Testis (tissue), 3 donors: ENCODE measurements around the gene DSTN. TPM values are rescaled to one million over a fixed set of nuclear protein-coding genes. Genes with fewer than 3 reads are reported as not detected.
A peak's percentile ranks its signal among the peaks of the same experiment; 100 is the strongest.

Experiments used
- DNase-seq: peaks from one replicate; pipeline ENCODE4 v3.0.0-alpha.2; 2019
- H3K27ac ChIP-seq, 2 donors: fragments of 200-600 bp; sonication (generic); one replicate each; pipeline ENCODE4 v1.5.1; 2019
- H3K27me3 ChIP-seq: fragments of 200-600 bp; sonication (generic); one replicate; pipeline ENCODE4 v1.5.1; 2019
- H3K36me3 ChIP-seq: fragments of 200-600 bp; sonication (generic); one replicate; pipeline ENCODE4 v1.5.1; 2017; ENCODE audit warnings: low read depth; ENCODE audit errors: missing control alignments
- H3K4me1 ChIP-seq: fragments of 200-600 bp; sonication (generic); one replicate; pipeline ENCODE4 v1.5.1; 2019
- H3K4me3 ChIP-seq, 2 donors: fragments of 200-600 bp; sonication (generic); one replicate each; pipeline ENCODE4 v1.5.1; 2017 to 2019
- H3K9me3 ChIP-seq: fragments of 200-600 bp; sonication (generic); one replicate; pipeline ENCODE4 v1.5.1; 2017
- CTCF ChIP-seq, 3 experiments: fragments of 450-650 bp in 2 of 3; fragments of 200-600 bp in 1 of 3; sonication (generic) in 1 of 3; IDR thresholded peaks; one replicate each; pipeline ENCODE4 v1.5.1; 2016 to 2019; ENCODE audit warnings: antibody characterized with exemption in 3 of 3, mild to moderate bottlenecking in 2 of 3, moderate library complexity in 1 of 3
- POLR2A ChIP-seq: fragments of 450-650 bp; IDR thresholded peaks from one replicate; pipeline ENCODE4 v1.6.1; 2017; ENCODE audit warnings: antibody characterized with exemption, mild to moderate bottlenecking, moderate library complexity
- WGBS, 2 donors: methylation state at CpG; one replicate each; pipeline ENCODE4 v1.1.5; 2018; 5-methylcytosine and 5-hydroxymethylcytosine counted together
- intact Hi-C: fragments of 100-400 bp; cut with DNase I; formaldehyde crosslinking; loops from one replicate; pipeline ENCODE4 v1.15.1; 2023; ENCODE audit warnings: low total_unique reads
- polyA plus RNA-seq: library from polyadenylated mRNA; stranded (reverse); fragments of 350-450 nt; fragmentation: Illumina TruSeq; extraction: RNeasy Lipid Tissue Mini Kit (QIAGEN cat#74804); gene quantifications from one replicate; pipeline ENCODE4 v1.2.3, GENCODE V29; 2014; ENCODE audit warnings: low read depth, low replicate concordance; ENCODE audit not compliant: insufficient read depth
- total RNA-seq, 2 donors: library from RNA; depleted of rRNA; stranded (reverse); fragments of >200 nt; gene quantifications; one replicate each; pipeline ENCODE4 v1.2.3, GENCODE V29; 2016

The DSTN gene
- total and polyA plus RNA-seq, 3 donors from 2014 or later, result 121 to 301 (median 148) TPM

GRCh38 chr20:17617212-17617867 lies 47.5 kb downstream of the DSTN start:
- WGBS, 2 donors, result 85 to 89% methylated on average over 15 of the region's 15 CpGs
- no peak overlapping the region for H3K27ac ChIP-seq
- DNase-seq, result peak; percentile 55
- H3K27me3 ChIP-seq, result no peaks in the 10 kb centered on the region
- no peak for TF ChIP-seq POLR2A
- TF ChIP-seq CTCF (IDR thresholded peaks at IDR 0.05), result peak; percentile 19 to 71 (median 62)
- intact Hi-C loops, result loop anchor here (5.0 kb wide), 1 partner anchor 80 kb away; no protein-coding TSS in a partner anchor
- H3K36me3 ChIP-seq, result no peaks in the 10 kb centered on the region
- H3K4me3 ChIP-seq, result no peak overlapping the region
- peaks cover 5% of the 10 kb centered on the region for H3K4me1 ChIP-seq
- no peaks in the 10 kb centered on the region for H3K9me3 ChIP-seq

- Histone ChIP-seq H3K27me3 (no peaks in the 10 kb centered on the region), H3K36me3 (no peaks in the 10 kb centered on the region), H3K9me3 (no peaks in the 10 kb centered on the region), H3K4me1 (no peaks in the 10 kb centered on the region), H3K4me3 (no peak overlapping the region), H3K27ac (no peak overlapping the region)
- no peak for TF ChIP-seq POLR2A
- TF ChIP-seq CTCF (IDR thresholded peaks at IDR 0.05), result no peak
- DNase-seq, result no peak
- intact Hi-C loops, result loop anchor here (5.0 kb wide), 1 partner anchor 81 kb away; no protein-coding TSS in a partner anchor
- 93 to 95% methylated on average over 13 to 20 of the region's 20 CpGs for WGBS, 2 donors
Observed at GRCh38 chr20:17617868-17618672, 48.2 kb downstream of the DSTN start.

- Histone ChIP-seq H3K27me3 (no peaks in the 10 kb centered on the region), H3K4me1 (no peaks in the 10 kb centered on the region), H3K36me3 (no peaks in the 10 kb centered on the region), H3K9me3 (no peaks in the 10 kb centered on the region), H3K27ac (no peak overlapping the region), H3K4me3 (no peak overlapping the region)
- intact Hi-C loops, result loop anchor here (5.0 kb wide), 1 partner anchor 81 kb away; no protein-coding TSS in a partner anchor
- TF ChIP-seq CTCF (IDR thresholded peaks at IDR 0.05) (no peak), POLR2A (no peak)
- DNase-seq, result no peak
- 91 to 95% methylated on average over 10 of the region's 10 CpGs for WGBS, 2 donors
Observed at GRCh38 chr20:17618673-17619013, 48.8 kb downstream of the DSTN start.

GRCh38 chr20:17619351-17620093 lies 49.6 kb downstream of the DSTN start:
- Histone ChIP-seq H3K9me3 (no peaks in the 10 kb centered on the region), H3K27ac (no peak overlapping the region), H3K36me3 (no peaks in the 10 kb centered on the region), H3K4me1 (no peaks in the 10 kb centered on the region), H3K27me3 (no peaks in the 10 kb centered on the region), H3K4me3 (no peak overlapping the region)
- intact Hi-C loops, result loop anchor here (5.0 kb wide), 1 partner anchor 82 kb away; no protein-coding TSS in a partner anchor
- 91 to 92% methylated on average over 12 to 29 of the region's 29 CpGs for WGBS, 2 donors
- TF ChIP-seq CTCF (IDR thresholded peaks at IDR 0.05), result no peak
- TF ChIP-seq POLR2A, result no peak
- DNase-seq, result no peak
